Upper lobe of left lung (tissue), 4 donors: ENCODE results near the gene CCDC171.

Experiments used
- POLR2A ChIP-seq, 4 donors: fragments of 450-650 bp; IDR thresholded peaks; one replicate each; pipeline ENCODE4 v1.5.1; 2016 to 2017; ENCODE audit warnings: antibody characterized with exemption in 4 of 4, mild to moderate bottlenecking in 2 of 4
- TF ChIP-seq, protein P1 (sequence below), 6 experiments: fragments of 450-650 bp in 4 of 6; fragments of 200-600 bp in 2 of 6; sonication (generic) in 2 of 6; IDR thresholded peaks; one replicate each; pipeline ENCODE4 v1.5.1; 2016 to 2019; ENCODE audit warnings: antibody characterized with exemption in 6 of 6

DNA sequence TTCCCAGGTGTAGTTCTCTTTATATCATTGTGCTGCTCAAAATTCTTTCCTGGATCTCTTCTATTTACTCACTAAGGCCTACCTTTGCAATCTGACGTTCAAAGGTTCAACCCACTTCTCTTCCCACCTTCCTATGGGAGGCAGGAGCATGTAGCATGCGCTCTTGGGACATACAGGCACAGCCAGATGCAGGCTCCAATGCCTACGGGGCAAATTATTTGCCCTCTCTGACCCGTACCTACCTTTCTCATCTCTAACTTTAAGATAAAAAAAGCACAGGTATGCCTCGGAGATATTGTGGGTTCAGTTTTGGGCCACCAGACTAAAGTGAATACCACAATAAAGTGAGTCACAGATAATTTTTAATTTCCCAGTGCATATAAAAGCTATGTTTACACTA lies 460.5 kb downstream of the CCDC171 start:
- TF ChIP-seq, protein P1, sequence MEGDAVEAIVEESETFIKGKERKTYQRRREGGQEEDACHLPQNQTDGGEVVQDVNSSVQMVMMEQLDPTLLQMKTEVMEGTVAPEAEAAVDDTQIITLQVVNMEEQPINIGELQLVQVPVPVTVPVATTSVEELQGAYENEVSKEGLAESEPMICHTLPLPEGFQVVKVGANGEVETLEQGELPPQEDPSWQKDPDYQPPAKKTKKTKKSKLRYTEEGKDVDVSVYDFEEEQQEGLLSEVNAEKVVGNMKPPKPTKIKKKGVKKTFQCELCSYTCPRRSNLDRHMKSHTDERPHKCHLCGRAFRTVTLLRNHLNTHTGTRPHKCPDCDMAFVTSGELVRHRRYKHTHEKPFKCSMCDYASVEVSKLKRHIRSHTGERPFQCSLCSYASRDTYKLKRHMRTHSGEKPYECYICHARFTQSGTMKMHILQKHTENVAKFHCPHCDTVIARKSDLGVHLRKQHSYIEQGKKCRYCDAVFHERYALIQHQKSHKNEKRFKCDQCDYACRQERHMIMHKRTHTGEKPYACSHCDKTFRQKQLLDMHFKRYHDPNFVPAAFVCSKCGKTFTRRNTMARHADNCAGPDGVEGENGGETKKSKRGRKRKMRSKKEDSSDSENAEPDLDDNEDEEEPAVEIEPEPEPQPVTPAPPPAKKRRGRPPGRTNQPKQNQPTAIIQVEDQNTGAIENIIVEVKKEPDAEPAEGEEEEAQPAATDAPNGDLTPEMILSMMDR (IDR thresholded peaks at IDR 0.05): no peak
- no peak for TF ChIP-seq POLR2A (IDR thresholded peaks at IDR 0.05)
